Stomach (tissue), 9 donors: Measurements from ENCODE around the gene PSORS1C1. TPM values are rescaled to one million over a fixed set of nuclear protein-coding genes. Genes with fewer than 3 reads are reported as not detected.

ENCODE experiments used
- DNase-seq, 2 donors: peaks; one replicate each; pipeline versions ENCODE4 v3.0.0 to v3.0.0-alpha.2; 2013 to 2019
- H3K27ac ChIP-seq, 5 donors: fragments of 200-600 bp in 4 of 5; sonication (generic) in 4 of 5; one replicate each; pipeline ENCODE4 v1.5.1; 2013 to 2019; ENCODE audit warnings: mild to moderate bottlenecking in 1 of 5, moderate library complexity in 1 of 5
- H3K27me3 ChIP-seq, 3 donors: fragments of 200-600 bp; sonication (generic); one replicate each; pipeline ENCODE4 v1.5.1; 2017 to 2019; ENCODE audit warnings: mixed run types in 1 of 3
- H3K36me3 ChIP-seq, 4 donors: fragments of 200-600 bp; sonication (generic); 1 replicate in 3 of 4; 2 replicates in 1 of 4; pipeline ENCODE4 v1.5.1; 2016 to 2019
- H3K4me1 ChIP-seq, 4 donors: fragments of 200-600 bp; sonication (generic); one replicate each; pipeline ENCODE4 v1.5.1; 2016 to 2019
- H3K4me3 ChIP-seq, 4 donors: fragments of 200-600 bp; sonication (generic) in 3 of 4; one replicate each; pipeline ENCODE4 v1.5.1; 2016 to 2019; ENCODE audit warnings: mild to moderate bottlenecking in 1 of 4
- H3K9me3 ChIP-seq, 4 donors: fragments of 200-600 bp; sonication (generic); one replicate each; pipeline ENCODE4 v1.5.1; 2016 to 2019
- CTCF ChIP-seq, 7 experiments: fragments of 450-650 bp in 4 of 7; fragments of 200-600 bp in 3 of 7; sonication (generic) in 3 of 7; IDR thresholded peaks; one replicate each; pipeline ENCODE4 v1.5.1; 2016 to 2019; ENCODE audit warnings: antibody characterized with exemption in 7 of 7, control low read depth in 2 of 7, mild to moderate bottlenecking in 1 of 7
- EP300 ChIP-seq: sonication (generic); formaldehyde crosslinking; IDR thresholded peaks from one replicate; pipeline ENCODE4 v1.6.1; 2017; ENCODE audit warnings: antibody characterized with exemption
- POLR2A ChIP-seq, 4 donors: fragments of 450-650 bp; IDR thresholded peaks; one replicate each; pipeline ENCODE4 v1.6.1; 2016; ENCODE audit warnings: antibody characterized with exemption in 4 of 4, control low read depth in 2 of 4, mild to moderate bottlenecking in 1 of 4, moderate library complexity in 1 of 4
- POLR2AphosphoS5 ChIP-seq, 3 donors: sonication (generic); formaldehyde crosslinking; IDR thresholded peaks; one replicate each; pipeline ENCODE4 v1.6.1; 2016; ENCODE audit warnings: antibody characterized with exemption in 3 of 3
- WGBS, 5 donors: extraction: QIAGEN DNeasy Blood & Tissue Kit in 3 of 5; methylation state at CpG; one replicate each; pipeline versions ENCODE4 v1.1.5 to v1.1.7; 2013 to 2018; 5-methylcytosine and 5-hydroxymethylcytosine counted together
- intact Hi-C: fragments of 100-400 bp; cut with DNase I; formaldehyde crosslinking; loops from one replicate; pipeline ENCODE4 v1.15.1; 2023; ENCODE audit warnings: low total_unique reads
- polyA plus RNA-seq, 3 donors: library from polyadenylated mRNA; stranded (reverse); fragments of 200-250 nt; gene quantifications; one replicate each; pipeline ENCODE4 v1.2.3, GENCODE V29; 2013
- total RNA-seq, 5 donors: library from RNA; depleted of rRNA; stranded (reverse); fragments of >200 nt; gene quantifications; one replicate each; pipeline versions ENCODE4 v1.1.0 to v1.2.3, GENCODE V29; 2014 to 2016
- donor health status: healthy with polysubstance abuse.
- donor health status: Bipolar disorder and iron deficiency.
- donor health status: healthy.

The PSORS1C1 gene
- total and polyA plus RNA-seq, 8 donors = 2.7 to 7.4 (median 3.9) TPM; not detected in 1

- H3K9me3 ChIP-seq = no peaks in the 10 kb centered on the region
- H3K4me1 ChIP-seq = peaks cover 2 to 10% (median 6%) of the 10 kb centered on the region in 4 donors
- no peak for DNase-seq
- H3K27ac ChIP-seq = no peak overlapping the region
- no peak overlapping the region for H3K4me3 ChIP-seq
- WGBS, 5 donors = 56 to 89% (median 76%) methylated on average over 6 of the region's 6 CpGs
- intact Hi-C loops = no loop called here
- H3K36me3 ChIP-seq = no peaks in the 10 kb centered on the region
- no peaks in the 10 kb centered on the region for H3K27me3 ChIP-seq
- TF ChIP-seq EP300 (no peak), POLR2AphosphoS5 (IDR thresholded peaks at IDR 0.05) (no peak), POLR2A (IDR thresholded peaks at IDR 0.05) (no peak), CTCF (IDR thresholded peaks at IDR 0.05) (no peak)
These were observed 18.2 kb downstream of the PSORS1C1 start for GRCh38 chr6:31132806-31133205.

- intact Hi-C loops = loop anchor here (5.0 kb wide), 2 partner anchors 57 to 232 kb away; no protein-coding TSS in a partner anchor
- H3K4me1 ChIP-seq = peaks cover 3 to 15% (median 8%) of the 10 kb centered on the region in 4 donors
- no peak overlapping the region for H3K27ac ChIP-seq
- no peaks in the 10 kb centered on the region for H3K9me3 ChIP-seq
- 79 to 92% (median 85%) methylated on average over 10 of the region's 10 CpGs for WGBS, 5 donors
- no peaks in the 10 kb centered on the region for H3K27me3 ChIP-seq
- TF ChIP-seq POLR2A (IDR thresholded peaks at IDR 0.05) (no peak), POLR2AphosphoS5 (IDR thresholded peaks at IDR 0.05) (no peak), EP300 (no peak), CTCF (IDR thresholded peaks at IDR 0.05) (no peak)
- DNase-seq = no peak
- no peaks in the 10 kb centered on the region for H3K36me3 ChIP-seq
- no peak overlapping the region for H3K4me3 ChIP-seq
These were observed 21.1 kb downstream of the PSORS1C1 start for GRCh38 chr6:31135710-31136109.

- Histone ChIP-seq H3K27me3 (no peaks in the 10 kb centered on the region), H3K27ac (peak within 1 kb of the TSS in 1 of 5 donors; percentile 41), H3K36me3 (peaks cover 0 to 18% (median 6%) of the 10 kb centered on the region in 4 donors), H3K4me3 (peak within 1 kb of the TSS in 2 of 4 donors; percentile 11 to 24), H3K9me3 (no peaks in the 10 kb centered on the region), H3K4me1 (peaks cover 4 to 30% (median 19%) of the 10 kb centered on the region in 4 donors)
- no peak for TF ChIP-seq CTCF (IDR thresholded peaks at IDR 0.05)
- no peak for TF ChIP-seq POLR2A (IDR thresholded peaks at IDR 0.05)
- TF ChIP-seq POLR2AphosphoS5 (IDR thresholded peaks at IDR 0.05) = no peak
- no peak for TF ChIP-seq EP300
- no peak for DNase-seq
- WGBS, 5 donors = 76 to 84% (median 79%) methylated on average over 4 of the region's 4 CpGs
- intact Hi-C loops = loop anchor here (5.0 kb wide), 2 partner anchors 53 to 228 kb away; no protein-coding TSS in a partner anchor
These were observed 24.4 kb downstream of the PSORS1C1 start, which contains the start of gene PSORS1C2 for GRCh38 chr6:31138982-31139381. Gene PSORS1C2, minus strand, starts transcription at chr6:31139066. Its CDS starts 40 bp downstream, at chr6:31139026.

- no peak overlapping the region for H3K4me3 ChIP-seq
- 19 to 46% (median 23%) methylated on average over 4 of the region's 4 CpGs for WGBS, 5 donors
- H3K27me3 ChIP-seq = no peaks in the 10 kb centered on the region
- no peaks in the 10 kb centered on the region for H3K9me3 ChIP-seq
- TF ChIP-seq POLR2AphosphoS5 (IDR thresholded peaks at IDR 0.05) (no peak), EP300 (no peak), CTCF (IDR thresholded peaks at IDR 0.05) (no peak), POLR2A (IDR thresholded peaks at IDR 0.05) (no peak)
- intact Hi-C loops = loop anchor here (5.0 kb wide), 2 partner anchors 53 to 228 kb away; no protein-coding TSS in a partner anchor
- no peak for DNase-seq
- H3K4me1 ChIP-seq = peaks cover 10 to 32% (median 23%) of the 10 kb centered on the region in 4 donors
- H3K36me3 ChIP-seq = peaks cover 0 to 24% (median 9%) of the 10 kb centered on the region in 4 donors
- H3K27ac ChIP-seq = no peak overlapping the region
These were observed 25.0 kb downstream of the PSORS1C1 start for GRCh38 chr6:31139599-31139998.
